Umbilical cord (tissue), 2 donors: Measurements from ENCODE around the gene F5. TPM values are rescaled to one million over a fixed set of nuclear protein-coding genes. Genes with fewer than 3 reads are reported as not detected.
"Not testable (repeated sequence)": the region's sequence is repeated elsewhere in the genome, so short reads cannot be mapped to it uniquely, and the experiment has no call there.

Source experiments
- DNase-seq: peaks from one replicate; pipeline ENCODE4 v3.0.0-alpha.2; 2015; ENCODE audit warnings: low spot score
- total RNA-seq: library from RNA; depleted of rRNA; stranded (reverse); fragments of >200 nt; gene quantifications from one replicate; pipeline ENCODE4 v1.2.3, GENCODE V29; 2014; ENCODE audit warnings: low replicate concordance; ENCODE audit not compliant: insufficient read depth

F5 gene
- total RNA-seq, 1 donor from 2014 or later, result 2.9 TPM

DNA sequence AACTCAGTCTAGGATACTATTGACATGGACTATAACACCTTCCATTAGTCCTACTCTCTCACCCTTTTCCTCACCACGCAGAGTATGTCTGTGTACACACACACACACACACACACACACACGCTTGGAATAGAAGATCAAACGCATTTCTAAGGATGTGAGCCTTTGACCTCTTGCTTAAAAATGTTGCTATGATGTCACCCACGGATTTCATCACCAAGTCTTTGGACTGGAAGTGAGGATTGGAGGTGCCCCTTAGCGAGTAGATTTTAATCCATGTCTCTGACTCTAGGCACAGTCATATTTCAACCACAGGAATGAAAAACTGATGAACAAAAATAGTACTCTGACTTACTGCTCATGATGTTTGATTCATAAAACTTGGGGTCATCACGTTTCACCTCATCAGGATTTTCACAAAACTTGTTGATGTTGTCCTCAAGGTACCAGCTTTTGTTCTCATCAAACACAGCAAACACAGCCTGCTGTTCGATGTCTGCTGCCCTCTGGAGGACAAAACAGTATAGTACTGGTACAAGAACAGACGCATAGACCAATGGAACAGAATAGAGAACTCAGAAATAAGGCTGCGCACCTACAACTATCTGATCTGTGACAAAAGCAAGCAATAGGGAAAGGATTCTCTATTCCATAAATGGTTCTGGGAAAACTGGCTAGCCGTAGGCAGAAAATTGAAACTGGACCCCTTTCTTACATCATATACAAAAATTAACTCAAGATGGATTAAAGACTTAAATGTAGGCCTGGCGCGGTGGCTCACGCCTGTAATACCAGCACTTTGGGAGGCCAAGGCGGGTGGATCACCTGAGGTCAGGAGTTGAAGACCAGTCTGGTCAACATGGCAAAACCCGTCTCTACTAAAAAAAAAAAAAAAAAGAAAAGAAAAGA is 39.9 kb downstream of the F5 start:
- DNase-seq, result peak; percentile 79

- DNase-seq, result no peak
Measured at GRCh38 chr1:169545472-169545871, 40.8 kb downstream of the F5 start.

DNA sequence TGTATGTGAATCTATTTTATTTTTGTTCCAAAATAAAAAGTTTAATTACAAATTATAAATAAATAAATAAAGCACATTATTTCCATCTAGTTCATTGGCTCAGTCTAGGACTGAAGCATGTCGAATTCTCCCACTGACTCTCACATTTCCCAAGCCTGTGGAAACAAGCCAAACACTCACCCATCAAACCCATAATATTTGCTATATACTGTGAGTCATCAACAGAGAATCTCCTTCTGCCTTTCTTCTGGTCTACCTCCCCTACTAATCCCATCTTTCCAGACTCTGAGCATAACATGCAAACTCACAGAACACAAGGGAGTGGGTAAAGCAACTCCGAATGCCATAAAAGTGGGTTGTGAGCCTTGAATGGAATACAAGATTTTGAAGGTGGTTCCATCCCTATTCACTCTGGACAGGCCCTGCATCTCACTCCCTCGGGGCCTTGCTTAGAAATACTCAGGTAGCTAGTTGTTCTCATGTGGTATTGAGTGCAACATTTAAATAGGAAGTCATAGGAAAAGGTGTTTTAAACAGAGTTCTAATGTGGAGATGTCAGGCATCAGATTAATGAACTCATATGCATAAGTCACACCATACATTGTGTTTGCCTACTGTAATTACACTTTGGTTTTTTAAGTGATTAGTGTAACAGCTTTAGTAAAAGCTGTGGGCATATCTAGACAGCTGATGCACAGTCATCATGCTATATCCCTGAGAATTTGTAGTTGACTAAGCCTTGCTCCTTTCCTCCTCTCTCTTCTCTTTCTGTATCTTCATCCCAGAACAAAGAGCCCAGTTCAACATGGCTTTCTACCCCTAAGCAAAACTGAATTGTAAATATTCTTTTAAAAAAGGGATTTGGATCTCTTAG is 47.0 kb downstream of the F5 start:
- peak; percentile 63 for DNase-seq

DNA sequence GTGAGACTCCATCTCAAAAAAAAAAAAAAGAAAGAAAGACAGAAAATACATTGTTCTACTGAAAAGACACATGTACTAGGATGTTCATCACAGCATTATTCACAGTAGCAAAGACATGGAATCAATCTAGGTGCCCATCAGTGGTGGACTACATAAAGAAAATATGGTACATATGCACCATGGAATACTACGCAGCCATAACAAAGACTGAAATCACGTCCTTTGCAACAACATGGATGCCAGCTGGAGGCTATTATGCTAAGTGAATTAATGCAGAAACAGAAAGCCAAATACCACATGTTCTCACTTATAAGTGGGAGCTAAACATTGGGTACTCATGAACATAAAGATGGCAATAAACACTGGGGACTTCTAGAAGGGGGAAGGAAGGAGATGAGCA is 51.6 kb downstream of the F5 start:
- DNase-seq, result no peak

- DNase-seq, result not testable (repeated sequence)
Measured at GRCh38 chr1:169533528-169534190, 52.6 kb downstream of the F5 start.

GRCh38 chr1:169530448-169530847 is 55.8 kb downstream of the F5 start:
- DNase-seq, result no peak

GRCh38 chr1:169529068-169529642 is 57.1 kb downstream of the F5 start:
- DNase-seq, result peak; percentile 86

GRCh38 chr1:169528215-169529067 is 57.8 kb downstream of the F5 start:
- no peak for DNase-seq

GRCh38 chr1:169527451-169528214 is 58.6 kb downstream of the F5 start:
- peak; percentile 82 for DNase-seq

- peak; percentile 85 for DNase-seq
Measured at GRCh38 chr1:169527001-169527400, 59.3 kb downstream of the F5 start.

- no peak for DNase-seq
Measured at GRCh38 chr1:169526120-169526832, 60.0 kb downstream of the F5 start.

DNA sequence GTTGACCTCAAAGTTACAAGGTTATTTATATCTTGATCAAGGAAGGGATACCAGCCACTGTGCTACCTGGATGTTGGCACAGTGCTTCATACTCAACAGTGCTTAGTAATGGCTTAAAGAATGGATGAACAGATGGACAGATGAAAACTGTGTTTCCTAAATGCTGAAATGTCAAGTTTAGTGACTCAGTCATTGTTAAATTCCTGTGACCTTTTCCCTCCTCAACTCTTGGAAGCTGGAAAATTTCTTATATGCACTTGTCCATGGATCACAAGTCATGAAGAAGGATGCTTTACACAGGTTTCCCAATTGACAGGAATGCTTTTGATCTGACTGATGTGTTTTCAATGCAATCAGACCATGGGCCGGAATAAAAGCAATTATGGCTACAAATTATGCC is 60.9 kb downstream of the F5 start:
- no peak for DNase-seq

- no peak for DNase-seq
Measured at GRCh38 chr1:169523904-169524303, 62.4 kb downstream of the F5 start.

DNA sequence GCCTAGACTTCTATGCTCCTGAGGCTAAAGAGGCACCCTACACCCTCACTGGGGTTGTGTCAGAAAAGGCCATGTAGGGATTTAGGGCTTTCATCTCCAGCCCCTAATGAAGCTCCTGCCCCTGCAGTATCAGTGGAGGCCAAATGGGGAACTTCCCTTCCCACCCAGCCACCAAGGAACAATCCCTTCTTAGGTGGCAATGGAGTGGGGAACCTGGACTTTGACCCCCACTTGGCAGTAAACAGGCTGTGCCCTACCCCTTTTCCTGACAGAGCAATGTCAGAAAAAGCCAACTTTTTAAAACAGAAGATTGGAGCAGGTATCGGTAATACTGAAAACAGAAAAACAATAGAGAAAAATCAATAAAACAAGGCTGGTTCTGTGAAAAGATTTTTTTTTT is 65.1 kb downstream of the F5 start:
- DNase-seq, result no peak

DNA sequence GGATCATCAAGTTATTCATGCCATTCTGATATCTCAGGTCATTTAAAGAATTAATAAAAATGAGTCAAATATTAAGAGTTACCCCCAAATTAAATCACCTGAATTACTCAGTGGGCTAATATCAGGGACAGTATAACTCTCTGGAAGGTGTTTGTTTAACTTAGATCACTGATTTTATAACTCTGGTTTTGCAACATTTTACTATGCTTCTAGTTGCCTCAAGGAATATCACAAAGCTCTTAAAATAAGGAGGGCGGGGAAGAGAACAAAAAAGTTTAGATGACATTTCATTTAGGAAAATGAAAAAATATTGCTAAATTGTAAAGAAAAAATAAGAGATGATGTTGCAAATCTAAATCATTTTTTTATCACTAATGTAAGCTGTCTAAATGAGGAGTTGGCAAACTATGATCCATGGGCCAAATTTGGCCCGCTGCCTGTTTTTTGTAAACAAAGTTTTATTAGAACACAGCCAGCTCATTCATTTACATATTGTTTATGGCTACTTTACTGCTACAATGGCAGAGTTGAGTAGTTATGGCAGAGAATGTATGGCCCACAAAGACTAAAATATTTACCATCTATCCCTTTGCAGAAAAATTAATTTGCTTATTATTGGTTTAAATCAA is 68.6 kb downstream of the F5 start:
- no peak for DNase-seq

- DNase-seq, result no peak
Measured at GRCh38 chr1:169515641-169516040, 70.6 kb downstream of the F5 start.

GRCh38 chr1:169514566-169515270 is 71.6 kb downstream of the F5 start:
- no peak for DNase-seq

GRCh38 chr1:169513208-169513607 is 73.1 kb downstream of the F5 start:
- DNase-seq, result no peak
